IMR-90 (cell line): ENCODE data around the gene CD164L2.

ENCODE experiments used
- CTCF ChIP-seq: conservative IDR thresholded peaks from 2 replicates; pipeline ENCODE4 v1.5.1; 2012; ENCODE audit warnings: mild to moderate bottlenecking, low read depth, low read length, improper control_type of control experiment
- FOS ChIP-seq: fragments of 150-350 bp; IDR thresholded peaks from 2 replicates; pipeline ENCODE4 v1.6.1; 2016; ENCODE audit warnings: low read depth, low read length
- NFE2L2 ChIP-seq: fragments of 150-350 bp; IDR thresholded peaks from 2 replicates; pipeline ENCODE4 v1.6.1; 2016; ENCODE audit warnings: low read depth, mild to moderate bottlenecking, low read length
- RAD21 ChIP-seq: IDR thresholded peaks from 2 replicates; pipeline ENCODE4 v1.6.1; 2012; ENCODE audit warnings: low read length, improper control_type of control experiment

- TF ChIP-seq FOS = no peak
- TF ChIP-seq NFE2L2 = no peak
- TF ChIP-seq RAD21 = no peak
- TF ChIP-seq CTCF = no peak
Observed at GRCh38 chr1:27346357-27346756, 36.8 kb downstream of the CD164L2 start.
